ENCODE measurements around the gene OR52N1.

Gene OR52N1

GRCh38 chr11:5809905-5810795, 19.1 kb upstream of the OR52N1 start:
- no peak for FAIRE-seq
- DNase-seq (ENCODE audit: insufficient read length, low spot score) = no peak
- TF ChIP-seq CTCF (IDR thresholded peaks at IDR 0.05; ENCODE audit: insufficient read depth, missing control alignments) = no peak

GRCh38 chr11:5809122-5809519, 18.1 kb upstream of the OR52N1 start:
- FAIRE-seq (no peak), DNase-seq (ENCODE audit: insufficient read length, low spot score) (no peak)
- TF ChIP-seq CTCF (IDR thresholded peaks at IDR 0.05; ENCODE audit: insufficient read depth, missing control alignments) = no peak

GRCh38 chr11:5808500-5809121, 17.5 kb upstream of the OR52N1 start, which contains the start of gene OR52N2:
Gene OR52N2, plus strand, starts transcription at chr11:5808924. Its CDS starts 11,412 bp downstream, at chr11:5820336.
- FAIRE-seq = no peak
- no peak for DNase-seq (ENCODE audit: insufficient read length, low spot score)
- peak; percentile 72 for TF ChIP-seq CTCF (IDR thresholded peaks at IDR 0.05; ENCODE audit: insufficient read depth, missing control alignments)

GRCh38 chr11:5807580-5807979, 16.5 kb upstream of the OR52N1 start:
- DNase-seq (ENCODE audit: insufficient read length, low spot score) (no peak), FAIRE-seq (no peak)
- TF ChIP-seq CTCF (IDR thresholded peaks at IDR 0.05; ENCODE audit: insufficient read depth, missing control alignments) = no peak

DNA sequence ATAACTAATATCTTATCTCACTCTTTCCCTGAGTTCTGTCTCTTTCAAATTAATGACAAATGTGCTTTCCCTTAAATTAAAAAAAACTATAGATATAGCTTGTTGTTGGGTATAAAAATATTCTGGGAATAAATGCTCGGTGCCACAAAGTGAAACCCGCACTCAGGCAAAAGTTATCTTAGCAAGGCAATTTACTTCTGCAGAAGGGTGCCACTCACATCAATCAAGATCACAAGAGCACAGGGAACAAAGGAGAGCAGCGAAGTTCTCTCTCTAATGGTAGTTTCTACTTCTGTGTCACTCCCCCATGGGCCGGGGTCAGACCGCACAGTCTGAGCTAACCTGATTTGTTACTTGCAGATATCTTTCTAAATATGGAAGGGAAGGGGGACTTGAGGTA, 12.9 kb upstream of the OR52N1 start:
- DNase-seq (ENCODE audit: insufficient read length, low spot score) = no peak
- no peak for FAIRE-seq
- no peak for TF ChIP-seq CTCF (IDR thresholded peaks at IDR 0.05; ENCODE audit: insufficient read depth, missing control alignments)

- FAIRE-seq = no peak
- no peak for TF ChIP-seq CTCF (IDR thresholded peaks at IDR 0.05; ENCODE audit: insufficient read depth, missing control alignments)
These were observed 5.5 kb upstream of the OR52N1 start for GRCh38 chr11:5796541-5796940.

DNA sequence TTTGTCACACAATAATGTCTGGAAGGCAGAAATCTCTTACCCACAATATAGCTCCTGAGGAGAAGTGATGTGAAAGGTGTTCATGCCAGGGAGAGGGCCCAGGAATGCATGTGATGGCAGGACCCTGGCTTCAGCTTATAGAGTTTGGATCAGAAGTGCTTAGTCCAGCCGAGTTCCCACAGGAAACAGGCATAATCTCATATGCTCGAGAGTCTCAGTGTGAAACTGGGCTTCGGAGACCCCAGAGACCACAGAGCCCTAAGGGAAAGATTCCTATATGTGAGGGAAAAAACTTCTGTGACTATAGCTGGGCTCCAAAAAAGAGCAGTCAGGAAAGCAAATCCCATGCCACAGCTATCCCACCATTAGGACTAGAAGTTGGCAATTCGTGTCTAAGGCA, 7.8 kb downstream of the OR52N1 start, which contains the start of gene OR52N5:
TSS of gene OR52N5 (minus strand) at position 101 of the 400 bp plus-strand sequence. CDS start 4,721 bp downstream, outside the sequence.
- TF ChIP-seq CTCF (IDR thresholded peaks at IDR 0.05; ENCODE audit: insufficient read depth, missing control alignments) = no peak
- DNase-seq (ENCODE audit: insufficient read length, low spot score) = no peak
- no peak for FAIRE-seq

More at GRCh38 chr11:5796541-5796940, 5.5 kb upstream of the OR52N1 start:
- no peak for DNase-seq (ENCODE audit: insufficient read length, low spot score)

Data from D721Med (cell line).